Endodermal cell (in vitro differentiated cells): ENCODE measurements around the gene SH2D5. TPM values are rescaled to one million over a fixed set of nuclear protein-coding genes. Genes with fewer than 3 reads are reported as not detected.

ENCODE experiments used
- DNase-seq: peaks from one replicate; pipeline ENCODE4 v3.0.0-alpha.2; 2017
- H3K27ac ChIP-seq: 2 replicates; pipeline ENCODE4 v1.5.1; 2013; ENCODE audit warnings: mild to moderate bottlenecking, low read depth, low read length, moderate library complexity
- H3K27me3 ChIP-seq: 2 replicates; pipeline ENCODE4 v1.6.1; 2013; ENCODE audit warnings: mild to moderate bottlenecking, low read length, moderate library complexity; ENCODE audit not compliant: insufficient read depth, control insufficient read depth, poor library complexity, severe bottlenecking
- H3K36me3 ChIP-seq: 2 replicates; pipeline ENCODE4 v1.7.0; 2013; ENCODE audit warnings: mild to moderate bottlenecking, low read length, moderate library complexity; ENCODE audit not compliant: control insufficient read depth, insufficient read depth
- H3K4me1 ChIP-seq: one replicate; pipeline ENCODE4 v1.7.0; 2013; ENCODE audit warnings: low read length; ENCODE audit not compliant: control insufficient read depth, insufficient read depth
- H3K4me3 ChIP-seq: 2 replicates; pipeline ENCODE4 v1.5.1; 2013; ENCODE audit warnings: mild to moderate bottlenecking, low read length, moderate library complexity
- H3K9ac ChIP-seq: 2 replicates; pipeline ENCODE4 v1.6.1; 2013; ENCODE audit warnings: mild to moderate bottlenecking, low read length, moderate library complexity; ENCODE audit not compliant: poor library complexity, severe bottlenecking; ENCODE audit errors: extremely low read depth
- H3K9me3 ChIP-seq: 2 replicates; pipeline ENCODE4 v1.6.1; 2013; ENCODE audit warnings: mild to moderate bottlenecking, low read length, moderate library complexity; ENCODE audit not compliant: control insufficient read depth
- H3K27ac Mint-ChIP-seq: 2 replicates; pipeline ENCODE4 v1.8.0; 2020; ENCODE audit warnings: mixed read lengths
- H3K27me3 Mint-ChIP-seq: 2 replicates; pipeline ENCODE4 v1.8.0; 2021; ENCODE audit warnings: mild to moderate bottlenecking, mixed read lengths; ENCODE audit not compliant: insufficient read depth
- H3K36me3 Mint-ChIP-seq: 2 replicates; pipeline ENCODE4 v1.8.0; 2020; ENCODE audit warnings: low read depth, mixed read lengths
- H3K4me1 Mint-ChIP-seq: 2 replicates; pipeline ENCODE4 v1.8.0; 2020; ENCODE audit warnings: mixed read lengths
- H3K4me3 Mint-ChIP-seq: 2 replicates; pipeline ENCODE4 v1.8.0; 2020; ENCODE audit warnings: mild to moderate bottlenecking, moderate library complexity, mixed read lengths
- H3K9me3 Mint-ChIP-seq: 2 replicates; pipeline ENCODE4 v1.8.0; 2020; ENCODE audit warnings: mild to moderate bottlenecking, mixed read lengths
- WGBS, 2 experiments: methylation state at CpG; one replicate each; pipeline versions ENCODE4 v1.1.5 to v1.1.7; 2013; ENCODE audit warnings: missing lambda C conversion rate in 2 of 2, mixed read lengths in 1 of 2; ENCODE audit not compliant: insufficient coverage in 1 of 2, insufficient read length in 1 of 2; 5-methylcytosine and 5-hydroxymethylcytosine counted together
- total RNA-seq, 2 donors: library from RNA; stranded (reverse); fragmentation: NEBNext Ultra II Directional in 1 of 2; extraction: Animal tissue kit (Norgen Biotek cat#: 25700) in 1 of 2; gene quantifications; 2 replicates in 1 of 2; 3 replicates in 1 of 2; pipeline ENCODE4 v1.2.1, GENCODE V29; 2021
- TF ChIP-seq, protein P1 (sequence below): fragments of 200-600 bp; sonication (generic); conservative IDR thresholded peaks from 2 replicates; pipeline ENCODE4 v1.5.0; 2021; ENCODE audit warnings: antibody characterized with exemption, mild to moderate bottlenecking

Gene SH2D5
- total RNA-seq, 2 donors from 2014 or later: 4.0 to 5.0 TPM

DNA sequence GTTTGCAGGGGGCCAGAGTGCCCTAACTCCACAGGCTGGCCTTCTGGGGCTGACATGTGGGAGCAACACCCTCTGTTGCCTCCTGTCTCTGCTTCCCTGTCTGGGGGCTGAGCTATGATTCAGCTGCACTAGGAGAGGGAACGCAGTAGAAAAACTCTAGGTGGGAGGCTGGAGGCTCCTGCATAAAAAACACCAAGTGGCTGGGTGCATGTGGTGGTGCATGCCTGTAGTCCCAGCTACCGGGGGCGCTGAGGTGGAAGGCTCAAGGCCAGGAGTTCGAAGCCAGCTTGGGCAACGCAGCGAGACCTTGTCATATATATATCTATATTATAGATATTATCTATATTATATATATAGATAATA, 20.3 kb downstream of the SH2D5 start:
- peak overlapping the region; percentile 86 for H3K27ac ChIP-seq
- Mint-ChIP-seq H3K27ac (no peak overlapping the region), H3K36me3 (no peaks in the 10 kb centered on the region), H3K4me3 (no peak overlapping the region), H3K4me1 (no peaks in the 10 kb centered on the region), H3K27me3 (peaks cover 9% of the 10 kb centered on the region), H3K9me3 (no peaks in the 10 kb centered on the region)
- H3K9ac ChIP-seq: no peak overlapping the region
- H3K4me3 ChIP-seq: no peak overlapping the region
- WGBS, 2 experiments: 99% methylated on average over 3 of the region's 6 CpGs; no CpG with 5 or more reads in 1 of the 2 experiments
- no peaks in the 10 kb centered on the region for H3K9me3 ChIP-seq
- no peak for DNase-seq
- H3K36me3 ChIP-seq: no peaks in the 10 kb centered on the region
- H3K4me1 ChIP-seq: no peaks in the 10 kb centered on the region
- H3K27me3 ChIP-seq: no peaks in the 10 kb centered on the region
- TF ChIP-seq, protein P1, sequence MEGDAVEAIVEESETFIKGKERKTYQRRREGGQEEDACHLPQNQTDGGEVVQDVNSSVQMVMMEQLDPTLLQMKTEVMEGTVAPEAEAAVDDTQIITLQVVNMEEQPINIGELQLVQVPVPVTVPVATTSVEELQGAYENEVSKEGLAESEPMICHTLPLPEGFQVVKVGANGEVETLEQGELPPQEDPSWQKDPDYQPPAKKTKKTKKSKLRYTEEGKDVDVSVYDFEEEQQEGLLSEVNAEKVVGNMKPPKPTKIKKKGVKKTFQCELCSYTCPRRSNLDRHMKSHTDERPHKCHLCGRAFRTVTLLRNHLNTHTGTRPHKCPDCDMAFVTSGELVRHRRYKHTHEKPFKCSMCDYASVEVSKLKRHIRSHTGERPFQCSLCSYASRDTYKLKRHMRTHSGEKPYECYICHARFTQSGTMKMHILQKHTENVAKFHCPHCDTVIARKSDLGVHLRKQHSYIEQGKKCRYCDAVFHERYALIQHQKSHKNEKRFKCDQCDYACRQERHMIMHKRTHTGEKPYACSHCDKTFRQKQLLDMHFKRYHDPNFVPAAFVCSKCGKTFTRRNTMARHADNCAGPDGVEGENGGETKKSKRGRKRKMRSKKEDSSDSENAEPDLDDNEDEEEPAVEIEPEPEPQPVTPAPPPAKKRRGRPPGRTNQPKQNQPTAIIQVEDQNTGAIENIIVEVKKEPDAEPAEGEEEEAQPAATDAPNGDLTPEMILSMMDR: no peak

DNA sequence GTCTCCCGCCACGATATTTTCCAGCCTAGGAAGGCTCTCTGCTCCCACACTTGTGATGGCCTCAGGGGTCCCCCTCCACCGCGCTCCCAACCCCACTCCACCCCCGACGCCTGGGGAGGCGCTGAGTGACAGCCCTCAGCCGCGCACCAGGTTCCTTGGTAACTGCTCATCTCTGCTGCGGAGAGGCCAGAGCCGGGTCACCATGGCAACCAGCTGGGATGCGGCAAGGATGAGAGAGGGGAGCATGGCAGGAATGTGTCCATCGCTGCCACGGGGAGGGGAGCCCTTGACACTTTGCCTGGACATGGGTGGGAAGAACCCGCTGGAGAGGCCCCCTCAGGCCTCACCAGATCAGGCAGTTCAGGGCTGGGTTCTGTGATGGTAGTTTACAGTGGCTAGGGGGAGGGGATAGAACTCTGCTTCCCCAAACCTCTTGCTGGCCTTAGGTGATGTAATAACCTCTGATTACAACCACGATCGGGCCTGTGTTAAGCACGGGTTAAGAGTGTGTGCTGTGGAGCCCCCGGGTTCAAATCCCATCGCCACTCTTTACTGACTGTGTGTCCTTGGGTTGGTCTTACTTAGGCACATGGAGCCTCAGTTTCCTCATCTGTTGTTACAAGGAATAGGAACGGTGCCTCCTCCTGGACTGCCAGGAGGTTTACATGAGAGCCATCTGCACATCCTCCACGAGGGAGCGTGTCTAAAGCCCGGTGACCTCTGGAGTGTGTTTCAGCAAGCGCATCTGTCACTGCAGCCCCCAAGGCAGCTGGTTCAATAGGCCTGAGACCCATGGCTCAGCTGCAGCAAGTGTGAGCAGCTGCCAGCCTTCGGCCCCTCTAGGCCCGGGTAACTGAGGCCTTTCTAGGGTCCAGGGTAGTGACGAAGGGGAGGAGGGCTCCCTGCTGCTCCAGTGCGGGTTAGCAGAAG, 21.0 kb downstream of the SH2D5 start:
- TF ChIP-seq, protein P1: peak; percentile 42
- peaks cover 4% of the 10 kb centered on the region for H3K27me3 Mint-ChIP-seq
- peak overlapping the region; percentile 86 for H3K27ac ChIP-seq
- no peaks in the 10 kb centered on the region for H3K9me3 Mint-ChIP-seq
- no peaks in the 10 kb centered on the region for H3K4me1 Mint-ChIP-seq
- 72 to 88% methylated on average over 15 to 29 of the region's 29 CpGs for WGBS, 2 experiments
- no peaks in the 10 kb centered on the region for H3K36me3 ChIP-seq
- DNase-seq: no peak
- H3K27ac Mint-ChIP-seq: no peak overlapping the region
- no peak overlapping the region for H3K4me3 ChIP-seq
- H3K4me1 ChIP-seq: no peaks in the 10 kb centered on the region
- no peak overlapping the region for H3K4me3 Mint-ChIP-seq
- no peaks in the 10 kb centered on the region for H3K36me3 Mint-ChIP-seq
- H3K9me3 ChIP-seq: no peaks in the 10 kb centered on the region
- no peaks in the 10 kb centered on the region for H3K27me3 ChIP-seq
- no peak overlapping the region for H3K9ac ChIP-seq

DNA sequence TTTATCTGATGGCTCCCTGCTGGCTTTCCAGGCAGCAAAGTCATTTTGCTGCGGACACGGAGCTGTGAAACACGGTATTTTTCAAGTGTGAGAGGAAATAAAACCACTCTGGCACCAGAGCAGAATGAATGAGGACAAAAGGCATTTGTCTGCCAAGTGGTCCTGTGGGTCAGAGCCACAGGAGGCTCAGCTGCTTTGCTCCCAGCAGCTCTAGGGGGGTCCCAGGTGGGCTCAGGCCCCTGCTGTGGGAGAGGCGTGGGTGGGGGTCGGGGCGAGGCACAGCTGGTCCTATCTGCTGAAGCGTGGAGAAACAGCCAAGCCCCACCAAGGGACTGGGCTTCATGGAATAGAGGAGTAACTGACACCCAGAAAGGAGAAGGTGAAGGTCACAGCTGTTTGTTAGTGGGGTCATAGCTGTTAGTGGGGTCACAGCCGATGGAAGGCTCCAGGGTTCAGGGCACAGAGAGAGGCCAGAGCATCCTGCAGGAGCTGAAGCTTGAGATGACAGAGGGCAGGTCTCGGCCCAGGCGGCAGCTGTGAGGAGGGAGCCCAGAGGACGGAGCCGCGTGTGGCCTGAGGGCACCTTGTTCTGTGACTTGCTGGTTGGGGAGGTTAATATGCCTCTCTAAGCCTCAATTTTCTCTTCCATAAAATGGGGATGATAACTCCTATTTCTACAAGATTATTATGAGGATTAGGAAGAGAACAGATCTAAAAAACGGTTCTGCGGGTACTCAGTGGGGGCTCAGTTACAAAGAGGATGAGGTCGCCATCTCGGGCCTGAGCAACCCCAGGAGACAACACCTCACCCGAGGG, 21.8 kb downstream of the SH2D5 start:
- no peak overlapping the region for H3K4me3 ChIP-seq
- no peaks in the 10 kb centered on the region for H3K9me3 Mint-ChIP-seq
- H3K27ac Mint-ChIP-seq: no peak overlapping the region
- H3K4me1 Mint-ChIP-seq: no peaks in the 10 kb centered on the region
- TF ChIP-seq, protein P1: no peak
- no peaks in the 10 kb centered on the region for H3K27me3 Mint-ChIP-seq
- H3K4me1 ChIP-seq: no peaks in the 10 kb centered on the region
- H3K27ac ChIP-seq: peak overlapping the region; percentile 84
- H3K36me3 Mint-ChIP-seq: no peaks in the 10 kb centered on the region
- H3K9me3 ChIP-seq: no peaks in the 10 kb centered on the region
- no peaks in the 10 kb centered on the region for H3K36me3 ChIP-seq
- no peaks in the 10 kb centered on the region for H3K27me3 ChIP-seq
- no peak for DNase-seq
- H3K4me3 Mint-ChIP-seq: no peak overlapping the region
- no peak overlapping the region for H3K9ac ChIP-seq
- 79 to 93% methylated on average over 8 to 16 of the region's 18 CpGs for WGBS, 2 experiments
